IMR-90 (cell line): ENCODE data around the gene ZGRF1. TPM values are rescaled to one million over a fixed set of nuclear protein-coding genes. Genes with fewer than 3 reads are reported as not detected.
"Not testable (repeated sequence)": the region's sequence is repeated elsewhere in the genome, so short reads cannot be mapped to it uniquely, and the experiment has no call there.

Experiments
- ATAC-seq: fragments of 200-7000 bp; cut with Tn5 transposase; 2 replicates; pipeline ENCODE4 v1.9.1; 2020; ENCODE audit warnings: low read depth, mild to moderate bottlenecking, moderate library complexity
- BruUV-seq: library from RNA; stranded (reverse); fragments of 400-500 nt; replicated peaks from 2 replicates; lab custom pipeline; 2021; lab: Mats Ljungman, UMichigan
- CTCF ChIA-PET: fragments of 300-600 bp; formaldehyde crosslinking; extraction: SDS; loops from one replicate; lab custom pipeline; 2021; ENCODE audit warnings: antibody characterized with exemption; lab: Yijun Ruan, JAX
- POLR2A ChIA-PET: fragments of 300-600 bp; sonication (Branson Sonifier 250); formaldehyde crosslinking; loops from one replicate; lab custom pipeline; 2022; ENCODE audit warnings: antibody characterized with exemption; ENCODE audit not compliant: unreplicated experiment; lab: Charles Lee
- DNase-seq: peaks from one replicate; pipeline ENCODE4 v3.0.0; 2013
- H2AFZ ChIP-seq: replicated peaks from 2 replicates; pipeline ENCODE3; 2013; ENCODE audit warnings: low read length, mild to moderate bottlenecking; ENCODE audit not compliant: poor library complexity
- H2AK5ac ChIP-seq: 2 replicates; pipeline ENCODE4 v1.6.1; 2013; ENCODE audit warnings: low read depth, low read length, inconsistent platforms
- H2AK9ac ChIP-seq: replicated peaks from 2 replicates; pipeline ENCODE3; 2013; ENCODE audit warnings: mild to moderate bottlenecking, low read depth, low read length, moderate library complexity; ENCODE audit not compliant: poor library complexity
- H2BK120ac ChIP-seq: 2 replicates; pipeline ENCODE4 v1.6.1; 2013; ENCODE audit warnings: low read depth, low read length, inconsistent platforms
- H2BK15ac ChIP-seq: 3 replicates; pipeline ENCODE4 v1.6.1; 2013; ENCODE audit warnings: low read depth, low read length, inconsistent platforms
- H2BK20ac ChIP-seq: 2 replicates; pipeline ENCODE4 v1.6.1; 2013; ENCODE audit warnings: low read depth, mild to moderate bottlenecking, inconsistent platforms, low read length, moderate library complexity
- H2BK5ac ChIP-seq: 2 replicates; pipeline ENCODE4 v1.6.1; 2013; ENCODE audit warnings: mild to moderate bottlenecking, low read depth, low read length, inconsistent platforms; ENCODE audit not compliant: poor library complexity, severe bottlenecking
- H3K14ac ChIP-seq: replicated peaks from 2 replicates; pipeline ENCODE4 v1.6.1; 2013; ENCODE audit warnings: low read depth, low read length, inconsistent platforms
- H3K18ac ChIP-seq: 2 replicates; pipeline ENCODE4 v1.6.1; 2013; ENCODE audit warnings: low read depth, low read length, control low read depth
- H3K23ac ChIP-seq: 2 replicates; pipeline ENCODE4 v1.6.1; 2013; ENCODE audit warnings: low read depth, low read length, inconsistent platforms
- H3K27ac ChIP-seq: 2 replicates; pipeline ENCODE4 v1.5.1; 2013; ENCODE audit warnings: mild to moderate bottlenecking, control low read depth, low read length; ENCODE audit not compliant: insufficient read depth
- H3K27me3 ChIP-seq: 2 replicates; pipeline ENCODE4 v1.6.1; 2013; ENCODE audit warnings: low read length; ENCODE audit not compliant: control insufficient read depth, insufficient read depth
- H3K36me3 ChIP-seq: 2 replicates; pipeline ENCODE4 v1.6.1; 2013; ENCODE audit warnings: low read length, mixed read lengths; ENCODE audit not compliant: control insufficient read depth, insufficient read depth
- H3K4ac ChIP-seq: 2 replicates; pipeline ENCODE4 v1.6.1; 2013; ENCODE audit warnings: low read depth, low read length, inconsistent platforms
- H3K4me1 ChIP-seq: 2 replicates; pipeline ENCODE4 v1.6.1; 2013; ENCODE audit warnings: low read length, mixed read lengths; ENCODE audit not compliant: control insufficient read depth, insufficient read depth
- H3K4me2 ChIP-seq: 2 replicates; pipeline ENCODE4 v1.6.1; 2013; ENCODE audit warnings: low read depth, mild to moderate bottlenecking, control low read depth, low read length, moderate library complexity
- H3K4me3 ChIP-seq: 2 replicates; pipeline ENCODE4 v1.5.1; 2013; ENCODE audit warnings: low read depth, mild to moderate bottlenecking, control low read depth, low read length, moderate library complexity; ENCODE audit not compliant: insufficient read depth
- H3K56ac ChIP-seq: 2 replicates; pipeline ENCODE4 v1.6.1; 2013; ENCODE audit warnings: low read length, inconsistent platforms; ENCODE audit not compliant: insufficient read depth; ENCODE audit errors: extremely low read depth
- H3K79me1 ChIP-seq, 2 experiments: 2 replicates each; pipeline ENCODE4 v1.6.1; 2013; ENCODE audit warnings: low read length in 2 of 2, inconsistent platforms in 1 of 2, low read depth in 1 of 2
- H3K9ac ChIP-seq: 2 replicates; pipeline ENCODE4 v1.6.1; 2013; ENCODE audit warnings: low read depth, low read length, control low read depth
- H3K9me1 ChIP-seq: 2 replicates; pipeline ENCODE4 v1.6.1; 2013; ENCODE audit warnings: low read length, inconsistent platforms; ENCODE audit not compliant: insufficient read depth
- H3K9me3 ChIP-seq: 2 replicates; pipeline ENCODE4 v1.6.1; 2013; ENCODE audit warnings: low read length; ENCODE audit not compliant: control insufficient read depth, insufficient read depth
- H4K20me1 ChIP-seq: 2 replicates; pipeline ENCODE4 v1.6.1; 2013; ENCODE audit warnings: low read length, inconsistent platforms; ENCODE audit not compliant: insufficient read depth
- H4K5ac ChIP-seq: 2 replicates; pipeline ENCODE4 v1.6.1; 2013; ENCODE audit warnings: mild to moderate bottlenecking, low read depth, low read length, control low read depth
- H4K8ac ChIP-seq, 2 experiments: 2 replicates each; pipeline ENCODE4 v1.6.1; 2013; ENCODE audit warnings: low read depth in 2 of 2, low read length in 2 of 2, control low read depth in 1 of 2, inconsistent platforms in 1 of 2
- H4K91ac ChIP-seq: 2 replicates; pipeline ENCODE4 v1.6.1; 2013; ENCODE audit warnings: low read depth, low read length, inconsistent platforms; ENCODE audit not compliant: insufficient read depth
- WGBS, 2 experiments: methylation state at CpG; one replicate each; pipeline versions ENCODE4 v1.1.5 to v1.1.7; 2013; ENCODE audit warnings: missing lambda C conversion rate in 2 of 2; ENCODE audit not compliant: insufficient read length in 1 of 2; ENCODE audit errors: extremely low coverage in 2 of 2; 5-methylcytosine and 5-hydroxymethylcytosine counted together
- dilution Hi-C: fragments of 300-500 bp; cut with HindIII; formaldehyde crosslinking; loops from one replicate; pipeline ENCODE4 v1.14.3; 2018; ENCODE audit warnings: low sequenced_read_pairs; ENCODE audit not compliant: unreplicated experiment
- in situ Hi-C: fragments of 300-500 bp; cut with MboI; formaldehyde crosslinking; loops from 3 replicates; pipeline ENCODE4 v1.14.3; 2019; ENCODE audit warnings: low sequenced_read_pairs, inconsistent platforms, mixed read lengths
- intact Hi-C: fragments of 100-400 bp; cut with micrococcal nuclease; formaldehyde crosslinking; loops from 2 replicates; pipeline ENCODE4 v1.10.0; 2022
- microRNA-seq, 2 experiments: library from miRNA; stranded (forward) in 1 of 2; unstranded in 1 of 2; fragments of 10-50 nt in 1 of 2; fragments of <30 nt in 1 of 2; gene quantifications in 1 of 2; microRNA quantifications in 1 of 2; one replicate each; pipeline versions ENCODE3 to v1.1.0; 2013 to 2020; ENCODE audit not compliant: insufficient read depth in 1 of 2, insufficient read length in 1 of 2, unreplicated experiment in 1 of 2
- polyA plus RNA-seq, 3 experiments: library from polyadenylated mRNA; depleted of rRNA; stranded (reverse); fragments of >200 nt; gene quantifications; 2 replicates each; pipeline ENCODE4 v1.2.3, GENCODE V29; 2012; ENCODE audit warnings: low replicate concordance in 1 of 3
- small RNA-seq, 5 experiments: library from RNA; depleted of rRNA; stranded (forward); fragments of <200 nt; gene quantifications; one replicate each; pipeline ENCODE3, GENCODE V24; 2012
- total RNA-seq: library from RNA; depleted of rRNA; stranded (reverse); fragments of >200 nt; gene quantifications from 2 replicates; pipeline ENCODE4 v1.2.3, GENCODE V29; 2012; rRNA removed

Gene ZGRF1
- total and polyA plus RNA-seq, 2 of the 4 experiments (the other 2 are of a cell fraction) = 2.8 to 5.6 TPM

- intact Hi-C loops, H3K18ac ChIP-seq, H2BK120ac ChIP-seq, H3K14ac ChIP-seq, H3K36me3 ChIP-seq, dilution Hi-C loops, H2BK20ac ChIP-seq, H2AK9ac ChIP-seq, H3K4ac ChIP-seq, H4K91ac ChIP-seq, H3K79me1 ChIP-seq, H3K9ac ChIP-seq, H3K9me3 ChIP-seq, H2BK15ac ChIP-seq, ATAC-seq, DNase-seq, in situ Hi-C loops, H3K9me1 ChIP-seq, H3K4me2 ChIP-seq, H4K20me1 ChIP-seq, H3K4me1 ChIP-seq, H3K27me3 ChIP-seq, H2AK5ac ChIP-seq, H2BK5ac ChIP-seq, H3K27ac ChIP-seq, BruUV-seq, POLR2A ChIA-PET, H3K56ac ChIP-seq, H2AFZ ChIP-seq, H3K4me3 ChIP-seq, H4K5ac ChIP-seq, H4K8ac ChIP-seq, H3K23ac ChIP-seq, CTCF ChIA-PET: not testable (repeated sequence)
- 50% methylated on average over 2 of the region's 3 CpGs; no CpG with 5 or more reads in 1 of the 2 experiments for WGBS, 2 experiments
These were observed 145.9 kb downstream of the ZGRF1 start for GRCh38 chr4:112490808-112491207.

Small RNA genes lying within 50 kb of the gene (microRNA-seq; reads per million reads assigned to microRNA genes)
- gene MIR302A (ENCODE audit: insufficient read depth in 1 of 2, insufficient read length in 1 of 2, unreplicated experiment in 1 of 2) (17.5 to 2,651 reads per million in 2 experiments), gene MIR302B (ENCODE audit: unreplicated experiment) (25.2 reads per million, percentile 39 among the genes with 10 or more reads in this experiment), gene MIR302C (ENCODE audit: insufficient read depth in 1 of 2, insufficient read length in 1 of 2, unreplicated experiment in 1 of 2) (4.0 to 110 reads per million in 2 experiments), gene MIR302D (ENCODE audit: insufficient read depth in 1 of 2, insufficient read length in 1 of 2, unreplicated experiment in 1 of 2) (14.2 to 56.8 reads per million in 2 experiments), gene MIR367 (ENCODE audit: insufficient read depth in 1 of 2, insufficient read length in 1 of 2, unreplicated experiment in 1 of 2) (0 to 31.0 reads per million in 2 experiments)

Small RNA genes lying within 50 kb of the gene (small RNA-seq; reads per million reads assigned to genes)
- gene MIR302A (1.3 to 177 (median 82.9) reads per million in 5 experiments), gene MIR302C (0.35 to 45.8 (median 14.0) reads per million in 5 experiments), gene MIR302D (0.07 to 24.7 (median 13.3) reads per million in 5 experiments), gene MIR367 (0 to 5.1 (median 0.31) reads per million in 5 experiments)

Other genes with a start within 250 kb of the ZGRF1 start
- gene NEUROG2, start 120.7 kb downstream of the ZGRF1 start, total RNA-seq = not detected in 2 replicates
- not detected in 2 replicates for gene NEUROG2, start 120.7 kb downstream of the ZGRF1 start, polyA plus RNA-seq (2012; rRNA removed)
- 5.9 and 16.7 TPM in 2 replicates for gene LARP7, start 234 bp upstream of the ZGRF1 start, total RNA-seq
- gene LARP7, start 234 bp upstream of the ZGRF1 start, polyA plus RNA-seq (2012; rRNA removed) = 13.6 and 15.3 TPM in 2 replicates